ENCODE results near the gene HLA-B. TPM values are rescaled to one million over a fixed set of nuclear protein-coding genes. Genes with fewer than 3 reads are reported as not detected.
"Not testable (repeated sequence)": the region's sequence is repeated elsewhere in the genome, so short reads cannot be mapped to it uniquely, and the experiment has no call there.

HLA-B gene
- total and polyA plus RNA-seq, 4 donors, result 209 to 1,392 (median 538) TPM

GRCh38 chr6:31399589-31400466 is 42.8 kb upstream of the HLA-B start:
- Histone ChIP-seq H3K9me3 (ENCODE audit: control insufficient read depth, low read length) (no peaks in the 10 kb centered on the region), H3K4me1 (ENCODE audit: control insufficient read depth in 1 of 2, insufficient read depth in 2 of 2, low read length in 2 of 2) (no peaks in the 10 kb centered on the region), H3K27me3 (ENCODE audit: control insufficient read depth in 1 of 2, insufficient read depth in 2 of 2, low read length in 1 of 2) (no peaks in the 10 kb centered on the region), H3K36me3 (ENCODE audit: control insufficient read depth in 1 of 2, insufficient read depth in 2 of 2, low read length in 1 of 2) (peaks cover 0 to 3% of the 10 kb centered on the region in 2 donors), H3K27ac (ENCODE audit: low read depth in 1 of 2, low read length in 2 of 2) (peak overlapping the region; percentile 38 to 82), H3K4me3 (ENCODE audit: low read length in 2 of 2) (peak overlapping the region; percentile 56 to 60)
- ATAC-seq (ENCODE audit: low FRiP score) (peak; percentile 90), DNase-seq (peak; percentile 96 to 98)
- intact Hi-C loops (cut with DNase I), result loop anchor here in 1 of 2 donors (10.0 kb wide), 1 partner anchor 1805 kb away; the partner anchor contains the start of genes HSD17B8, RING1, RXRB and SLC39A7
- 0% methylated on average over 57 of the region's 57 CpGs for WGBS, 2 donors

- intact Hi-C loops (cut with DNase I), result loop anchor here in 1 of 2 donors (1.0 kb wide), 1 partner anchor 45 kb away; no protein-coding TSS in a partner anchor
- Histone ChIP-seq H3K27me3 (ENCODE audit: control insufficient read depth in 1 of 2, insufficient read depth in 2 of 2, low read length in 1 of 2) (no peaks in the 10 kb centered on the region), H3K4me3 (ENCODE audit: low read length in 2 of 2) (no peak overlapping the region), H3K4me1 (ENCODE audit: control insufficient read depth in 1 of 2, insufficient read depth in 2 of 2, low read length in 2 of 2) (no peaks in the 10 kb centered on the region), H3K36me3 (ENCODE audit: control insufficient read depth in 1 of 2, insufficient read depth in 2 of 2, low read length in 1 of 2) (peaks cover 0 to 5% of the 10 kb centered on the region in 2 donors), H3K9me3 (ENCODE audit: control insufficient read depth, low read length) (no peaks in the 10 kb centered on the region), H3K27ac (ENCODE audit: low read depth in 1 of 2, low read length in 2 of 2) (no peak overlapping the region)
- WGBS, 2 donors, result 80 to 81% methylated on average over 10 of the region's 10 CpGs
- ATAC-seq (ENCODE audit: low FRiP score), result no peak
- DNase-seq, result no peak
Observed at GRCh38 chr6:31397901-31398525, 41.0 kb upstream of the HLA-B start.

- not testable (repeated sequence) for H3K27ac ChIP-seq (ENCODE audit: low read depth in 1 of 2, low read length in 2 of 2); H3K4me3 ChIP-seq (ENCODE audit: low read length in 2 of 2); H3K27me3 ChIP-seq (ENCODE audit: control insufficient read depth in 1 of 2, insufficient read depth in 2 of 2, low read length in 1 of 2); H3K9me3 ChIP-seq (ENCODE audit: control insufficient read depth, low read length); H3K4me1 ChIP-seq (ENCODE audit: control insufficient read depth in 1 of 2, insufficient read depth in 2 of 2, low read length in 2 of 2); H3K36me3 ChIP-seq (ENCODE audit: control insufficient read depth in 1 of 2, insufficient read depth in 2 of 2, low read length in 1 of 2); ATAC-seq (ENCODE audit: low FRiP score); DNase-seq
- intact Hi-C loops (cut with DNase I), result loop anchor here in 1 of 2 donors (1.0 kb wide), 1 partner anchor 46 kb away; no protein-coding TSS in a partner anchor
- 16 to 17% methylated on average over 8 of the region's 8 CpGs for WGBS, 2 donors
Observed at GRCh38 chr6:31397153-31397499, 40.1 kb upstream of the HLA-B start.

- Histone ChIP-seq H3K4me3 (ENCODE audit: low read length in 2 of 2) (no peak overlapping the region), H3K36me3 (ENCODE audit: control insufficient read depth in 1 of 2, insufficient read depth in 2 of 2, low read length in 1 of 2) (peaks cover 0 to 5% of the 10 kb centered on the region in 2 donors), H3K27ac (ENCODE audit: low read depth in 1 of 2, low read length in 2 of 2) (no peak overlapping the region), H3K4me1 (ENCODE audit: control insufficient read depth in 1 of 2, insufficient read depth in 2 of 2, low read length in 2 of 2) (no peaks in the 10 kb centered on the region), H3K27me3 (ENCODE audit: control insufficient read depth in 1 of 2, insufficient read depth in 2 of 2, low read length in 1 of 2) (no peaks in the 10 kb centered on the region), H3K9me3 (ENCODE audit: control insufficient read depth, low read length) (no peaks in the 10 kb centered on the region)
- peak; percentile 81 for ATAC-seq (ENCODE audit: low FRiP score)
- WGBS, 2 donors, result 32 to 36% methylated on average over 11 of the region's 11 CpGs
- peak; percentile 89 to 91 for DNase-seq
- intact Hi-C loops (cut with DNase I), result loop anchor here (1.0 kb wide), 2 partner anchors 45 to 47 kb away; no protein-coding TSS in a partner anchor
Observed at GRCh38 chr6:31396422-31397152, 39.6 kb upstream of the HLA-B start.

- no peaks in the 10 kb centered on the region for H3K4me1 ChIP-seq (ENCODE audit: control insufficient read depth in 1 of 2, insufficient read depth in 2 of 2, low read length in 2 of 2)
- no peaks in the 10 kb centered on the region for H3K27me3 ChIP-seq (ENCODE audit: control insufficient read depth in 1 of 2, insufficient read depth in 2 of 2, low read length in 1 of 2)
- WGBS, 2 donors, result 90 to 91% methylated on average over 6 to 7 of the region's 7 CpGs
- intact Hi-C loops (cut with DNase I), result loop anchor here in 1 of 2 donors (1.0 kb wide), 1 partner anchor 45 kb away; no protein-coding TSS in a partner anchor
- no peak overlapping the region for H3K4me3 ChIP-seq (ENCODE audit: low read length in 2 of 2)
- no peaks in the 10 kb centered on the region for H3K9me3 ChIP-seq (ENCODE audit: control insufficient read depth, low read length)
- ATAC-seq (ENCODE audit: low FRiP score) (no peak), DNase-seq (no peak)
- no peak overlapping the region for H3K27ac ChIP-seq (ENCODE audit: low read depth in 1 of 2, low read length in 2 of 2)
- H3K36me3 ChIP-seq (ENCODE audit: control insufficient read depth in 1 of 2, insufficient read depth in 2 of 2, low read length in 1 of 2), result peaks cover 0 to 5% of the 10 kb centered on the region in 2 donors
Observed at GRCh38 chr6:31395832-31396231, 38.9 kb upstream of the HLA-B start.

- no peaks in the 10 kb centered on the region for H3K27me3 ChIP-seq (ENCODE audit: control insufficient read depth in 1 of 2, insufficient read depth in 2 of 2, low read length in 1 of 2)
- no peaks in the 10 kb centered on the region for H3K9me3 ChIP-seq (ENCODE audit: control insufficient read depth, low read length)
- DNase-seq (no peak), ATAC-seq (ENCODE audit: low FRiP score) (no peak)
- no peaks in the 10 kb centered on the region for H3K4me1 ChIP-seq (ENCODE audit: control insufficient read depth in 1 of 2, insufficient read depth in 2 of 2, low read length in 2 of 2)
- H3K4me3 ChIP-seq (ENCODE audit: low read length in 2 of 2), result no peak overlapping the region
- no peak overlapping the region for H3K27ac ChIP-seq (ENCODE audit: low read depth in 1 of 2, low read length in 2 of 2)
- peaks cover 0 to 5% of the 10 kb centered on the region in 2 donors for H3K36me3 ChIP-seq (ENCODE audit: control insufficient read depth in 1 of 2, insufficient read depth in 2 of 2, low read length in 1 of 2)
- intact Hi-C loops (cut with DNase I), result no loop called here
- WGBS, 2 donors, result 64 to 74% methylated on average over 4 of the region's 4 CpGs
Observed at GRCh38 chr6:31394381-31394780, 37.4 kb upstream of the HLA-B start.

- Histone ChIP-seq H3K4me3 (ENCODE audit: low read length in 2 of 2) (no peak overlapping the region), H3K27me3 (ENCODE audit: control insufficient read depth in 1 of 2, insufficient read depth in 2 of 2, low read length in 1 of 2) (no peaks in the 10 kb centered on the region), H3K36me3 (ENCODE audit: control insufficient read depth in 1 of 2, insufficient read depth in 2 of 2, low read length in 1 of 2) (peaks cover 0 to 5% of the 10 kb centered on the region in 2 donors), H3K27ac (ENCODE audit: low read depth in 1 of 2, low read length in 2 of 2) (no peak overlapping the region), H3K9me3 (ENCODE audit: control insufficient read depth, low read length) (no peaks in the 10 kb centered on the region), H3K4me1 (ENCODE audit: control insufficient read depth in 1 of 2, insufficient read depth in 2 of 2, low read length in 2 of 2) (no peaks in the 10 kb centered on the region)
- DNase-seq (no peak), ATAC-seq (ENCODE audit: low FRiP score) (no peak)
- WGBS, 2 donors, result 78 to 80% methylated on average over 5 of the region's 5 CpGs
- intact Hi-C loops (cut with DNase I), result no loop called here
Observed at GRCh38 chr6:31393932-31394331, 37.0 kb upstream of the HLA-B start.

GRCh38 chr6:31389802-31390132 is 32.8 kb upstream of the HLA-B start:
- H3K9me3 ChIP-seq (ENCODE audit: control insufficient read depth, low read length); H3K4me3 ChIP-seq (ENCODE audit: low read length in 2 of 2); ATAC-seq (ENCODE audit: low FRiP score); H3K4me1 ChIP-seq (ENCODE audit: control insufficient read depth in 1 of 2, insufficient read depth in 2 of 2, low read length in 2 of 2); DNase-seq; H3K27me3 ChIP-seq (ENCODE audit: control insufficient read depth in 1 of 2, insufficient read depth in 2 of 2, low read length in 1 of 2); H3K36me3 ChIP-seq (ENCODE audit: control insufficient read depth in 1 of 2, insufficient read depth in 2 of 2, low read length in 1 of 2); H3K27ac ChIP-seq (ENCODE audit: low read depth in 1 of 2, low read length in 2 of 2); intact Hi-C loops (cut with DNase I): not testable (repeated sequence)

Measured in aorta (tissue), 5 donors.